Thymus (tissue), 11 donors: ENCODE results near the gene PRPF40B. TPM values are rescaled to one million over a fixed set of nuclear protein-coding genes. Genes with fewer than 3 reads are reported as not detected.

Source experiments
- DNase-seq, 9 donors: peaks; one replicate each; pipeline ENCODE4 v3.0.0-alpha.2; 2013; ENCODE audit warnings: low spot score in 9 of 9, low read depth in 6 of 9, missing footprints in 1 of 9
- H3K27ac ChIP-seq, 2 donors: one replicate each; pipeline ENCODE4 v1.5.1; 2013; ENCODE audit warnings: control low read depth in 1 of 2, low read depth in 1 of 2, low read length in 1 of 2, mild to moderate bottlenecking in 1 of 2, moderate library complexity in 1 of 2
- H3K27me3 ChIP-seq, 2 donors: one replicate each; pipeline ENCODE4 v1.5.1; 2013; ENCODE audit warnings: low read length in 1 of 2; ENCODE audit not compliant: control insufficient read depth in 2 of 2, insufficient read depth in 1 of 2
- H3K36me3 ChIP-seq, 2 donors: one replicate each; pipeline ENCODE4 v1.5.1; 2013; ENCODE audit warnings: low read length in 1 of 2, mild to moderate bottlenecking in 1 of 2, moderate library complexity in 1 of 2; ENCODE audit not compliant: control insufficient read depth in 2 of 2, insufficient read depth in 2 of 2
- H3K4me1 ChIP-seq, 2 donors: one replicate each; pipeline ENCODE4 v1.5.1; 2013; ENCODE audit warnings: low read length in 2 of 2; ENCODE audit not compliant: control insufficient read depth in 2 of 2, insufficient read depth in 2 of 2
- H3K4me3 ChIP-seq, 2 donors: one replicate each; pipeline ENCODE4 v1.5.1; 2013; ENCODE audit warnings: low read length in 2 of 2, control low read depth in 1 of 2, mild to moderate bottlenecking in 1 of 2
- H3K9me3 ChIP-seq, 2 donors: one replicate each; pipeline ENCODE4 v1.5.1; 2013; ENCODE audit warnings: low read length in 1 of 2, mild to moderate bottlenecking in 1 of 2; ENCODE audit not compliant: control insufficient read depth in 2 of 2, insufficient read depth in 1 of 2
- WGBS: extraction: QIAGEN DNeasy Blood & Tissue Kit; methylation state at CpG from one replicate; pipeline ENCODE4 v1.1.7; 2013; 5-methylcytosine and 5-hydroxymethylcytosine counted together
- polyA plus RNA-seq: library from polyadenylated mRNA; stranded (reverse); fragments of 200-250 nt; gene quantifications from one replicate; pipeline ENCODE4 v1.2.3, GENCODE V29; 2013
- total RNA-seq: library from RNA; stranded (reverse); fragments of 120-200 nt; gene quantifications from one replicate; pipeline ENCODE4 v1.2.4, GENCODE V29; 2013
- donor health status: healthy.

PRPF40B gene
- total and polyA plus RNA-seq, 2 donors, result 4.9 to 16.6 TPM

GRCh38 chr12:49619286-49619685 is 4.1 kb upstream of the PRPF40B start:
- H3K4me1 ChIP-seq, result peaks cover 12 to 25% of the 10 kb centered on the region in 2 donors
- peaks cover 0 to 5% of the 10 kb centered on the region in 2 donors for H3K9me3 ChIP-seq
- H3K36me3 ChIP-seq, result no peaks in the 10 kb centered on the region
- peaks cover 2 to 52% of the 10 kb centered on the region in 2 donors for H3K27me3 ChIP-seq
- H3K4me3 ChIP-seq, result no peak overlapping the region
- H3K27ac ChIP-seq, result no peak overlapping the region
- 99% methylated on average over 3 of the region's 3 CpGs for WGBS
- DNase-seq, result no peak

GRCh38 chr12:49621651-49622500 is 1.5 kb upstream of the PRPF40B start:
- Histone ChIP-seq H3K27me3 (peaks cover 4 to 48% of the 10 kb centered on the region in 2 donors), H3K9me3 (peaks cover 0 to 2% of the 10 kb centered on the region in 2 donors), H3K4me1 (peaks cover 12 to 25% of the 10 kb centered on the region in 2 donors), H3K4me3 (peak overlapping the region; percentile 63 to 67), H3K36me3 (no peaks in the 10 kb centered on the region), H3K27ac (peak overlapping the region in 1 of 2 donors; percentile 25)
- 2% methylated on average over 33 of the region's 33 CpGs for WGBS
- DNase-seq, result no peak

GRCh38 chr12:49622501-49623141 is 740 bp upstream of the PRPF40B start:
- Histone ChIP-seq H3K9me3 (peaks cover 0 to 2% of the 10 kb centered on the region in 2 donors), H3K4me1 (peaks cover 12 to 25% of the 10 kb centered on the region in 2 donors), H3K36me3 (no peaks in the 10 kb centered on the region), H3K27ac (peak overlapping the region; percentile 38 to 89), H3K27me3 (peaks cover 4 to 46% of the 10 kb centered on the region in 2 donors), H3K4me3 (peak overlapping the region; percentile 63 to 67)
- DNase-seq, result peak in 8 of 9 donors; percentile 38 to 82 (median 52)
- WGBS, result under 1% methylated on average over 22 of the region's 22 CpGs

- Histone ChIP-seq H3K4me1 (peaks cover 12 to 25% of the 10 kb centered on the region in 2 donors), H3K4me3 (no peak overlapping the region), H3K27ac (no peak overlapping the region), H3K27me3 (peaks cover 4 to 26% of the 10 kb centered on the region in 2 donors), H3K36me3 (no peaks in the 10 kb centered on the region), H3K9me3 (peaks cover 0 to 2% of the 10 kb centered on the region in 2 donors)
- DNase-seq, result no peak
- WGBS, result 76% methylated on average over 4 of the region's 4 CpGs
Observed at GRCh38 chr12:49624921-49625577, 1.7 kb downstream of the PRPF40B start.

DNA sequence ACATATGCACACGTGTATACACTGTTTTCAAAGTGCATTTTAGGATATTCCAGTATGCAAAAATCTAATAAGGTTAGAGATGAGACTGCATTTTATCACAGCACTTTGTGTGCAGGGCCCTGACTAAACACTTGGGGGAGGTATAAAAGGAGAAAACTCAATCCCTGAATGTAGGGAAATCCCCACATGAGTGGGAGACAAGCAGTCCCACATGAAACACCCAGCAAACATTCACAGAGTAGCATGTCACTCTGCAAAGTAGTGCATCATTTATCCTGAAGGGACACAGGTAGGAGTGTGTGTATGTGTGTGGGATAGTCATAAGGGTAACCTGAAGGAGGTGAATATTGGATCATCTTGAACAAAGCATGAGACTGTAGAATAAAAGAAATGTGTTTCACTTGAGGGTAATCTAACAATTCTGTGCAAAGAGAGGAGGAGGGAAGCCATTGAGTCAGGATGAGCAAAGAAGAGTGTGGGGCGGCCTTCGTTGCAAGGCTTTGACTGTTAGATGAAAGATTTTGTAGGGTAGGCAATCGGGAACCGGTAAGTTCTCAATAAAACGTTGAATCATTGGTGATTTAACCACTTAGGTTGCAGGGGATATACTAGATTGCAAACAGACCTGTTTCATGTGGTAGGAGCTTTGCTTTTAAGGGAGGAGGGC is 2.9 kb downstream of the PRPF40B start:
- DNase-seq, result no peak
- 87% methylated on average over 6 of the region's 6 CpGs for WGBS
- Histone ChIP-seq H3K27me3 (peaks cover 2 to 15% of the 10 kb centered on the region in 2 donors), H3K4me3 (no peak overlapping the region), H3K9me3 (peaks cover 0 to 2% of the 10 kb centered on the region in 2 donors), H3K27ac (no peak overlapping the region), H3K36me3 (no peaks in the 10 kb centered on the region), H3K4me1 (peaks cover 12 to 21% of the 10 kb centered on the region in 2 donors)

DNA sequence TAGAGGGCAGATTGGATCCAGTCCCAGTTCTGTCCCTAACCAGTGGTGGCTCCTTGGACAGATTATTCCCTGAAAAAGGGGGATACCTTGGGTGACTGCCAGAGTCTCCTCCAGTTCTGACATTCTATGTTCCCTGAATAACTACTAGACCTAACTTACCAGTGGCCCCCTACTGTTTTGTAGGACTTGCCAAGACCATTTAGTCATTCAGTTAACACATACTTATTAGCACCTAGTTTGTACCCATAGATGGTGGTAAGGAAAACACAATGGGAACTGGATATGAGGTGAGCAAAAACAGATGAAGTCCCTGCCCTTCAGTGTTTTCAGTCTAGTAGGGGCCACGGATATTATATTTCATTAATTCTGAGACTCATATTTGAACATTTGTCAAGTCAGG is 3.5 kb downstream of the PRPF40B start:
- DNase-seq, result no peak
- no peaks in the 10 kb centered on the region for H3K36me3 ChIP-seq
- H3K4me3 ChIP-seq, result no peak overlapping the region
- peaks cover 2 to 10% of the 10 kb centered on the region in 2 donors for H3K27me3 ChIP-seq
- H3K4me1 ChIP-seq, result peaks cover 8 to 16% of the 10 kb centered on the region in 2 donors
- H3K9me3 ChIP-seq, result no peaks in the 10 kb centered on the region
- H3K27ac ChIP-seq, result no peak overlapping the region
- 95% methylated on average over 1 of the region's 1 CpG for WGBS

GRCh38 chr12:49627752-49628360 is 4.5 kb downstream of the PRPF40B start:
- WGBS, result 94% methylated on average over 3 of the region's 3 CpGs
- no peaks in the 10 kb centered on the region for H3K36me3 ChIP-seq
- peaks cover 0 to 6% of the 10 kb centered on the region in 2 donors for H3K4me1 ChIP-seq
- H3K4me3 ChIP-seq, result no peak overlapping the region
- no peak for DNase-seq
- H3K27me3 ChIP-seq, result peaks cover 2 to 8% of the 10 kb centered on the region in 2 donors
- no peaks in the 10 kb centered on the region for H3K9me3 ChIP-seq
- H3K27ac ChIP-seq, result no peak overlapping the region

- Histone ChIP-seq H3K27ac (no peak overlapping the region), H3K9me3 (no peaks in the 10 kb centered on the region), H3K4me3 (no peak overlapping the region), H3K27me3 (peaks cover 0 to 2% of the 10 kb centered on the region in 2 donors), H3K4me1 (no peaks in the 10 kb centered on the region), H3K36me3 (no peaks in the 10 kb centered on the region)
- 90% methylated on average over 6 of the region's 6 CpGs for WGBS
- DNase-seq, result no peak
Observed at GRCh38 chr12:49631336-49631907, 8.1 kb downstream of the PRPF40B start.
